Nasal cavity respiratory epithelium epithelial cell of viscerocranial mucosa (primary cell): ENCODE results near the gene MPP2. TPM values are rescaled to one million over a fixed set of nuclear protein-coding genes. Genes with fewer than 3 reads are reported as not detected.

ENCODE experiments used
- total RNA-seq: library from RNA; depleted of rRNA; stranded (reverse); fragments of >200 nt; gene quantifications from 2 replicates; pipeline ENCODE4 v1.2.3, GENCODE V29; 2014

The MPP2 gene, protein sequence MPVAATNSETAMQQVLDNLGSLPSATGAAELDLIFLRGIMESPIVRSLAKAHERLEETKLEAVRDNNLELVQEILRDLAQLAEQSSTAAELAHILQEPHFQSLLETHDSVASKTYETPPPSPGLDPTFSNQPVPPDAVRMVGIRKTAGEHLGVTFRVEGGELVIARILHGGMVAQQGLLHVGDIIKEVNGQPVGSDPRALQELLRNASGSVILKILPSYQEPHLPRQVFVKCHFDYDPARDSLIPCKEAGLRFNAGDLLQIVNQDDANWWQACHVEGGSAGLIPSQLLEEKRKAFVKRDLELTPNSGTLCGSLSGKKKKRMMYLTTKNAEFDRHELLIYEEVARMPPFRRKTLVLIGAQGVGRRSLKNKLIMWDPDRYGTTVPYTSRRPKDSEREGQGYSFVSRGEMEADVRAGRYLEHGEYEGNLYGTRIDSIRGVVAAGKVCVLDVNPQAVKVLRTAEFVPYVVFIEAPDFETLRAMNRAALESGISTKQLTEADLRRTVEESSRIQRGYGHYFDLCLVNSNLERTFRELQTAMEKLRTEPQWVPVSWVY
- 0.28 TPM in 1 of 2 replicates, not detected in the other for total RNA-seq

DNA sequence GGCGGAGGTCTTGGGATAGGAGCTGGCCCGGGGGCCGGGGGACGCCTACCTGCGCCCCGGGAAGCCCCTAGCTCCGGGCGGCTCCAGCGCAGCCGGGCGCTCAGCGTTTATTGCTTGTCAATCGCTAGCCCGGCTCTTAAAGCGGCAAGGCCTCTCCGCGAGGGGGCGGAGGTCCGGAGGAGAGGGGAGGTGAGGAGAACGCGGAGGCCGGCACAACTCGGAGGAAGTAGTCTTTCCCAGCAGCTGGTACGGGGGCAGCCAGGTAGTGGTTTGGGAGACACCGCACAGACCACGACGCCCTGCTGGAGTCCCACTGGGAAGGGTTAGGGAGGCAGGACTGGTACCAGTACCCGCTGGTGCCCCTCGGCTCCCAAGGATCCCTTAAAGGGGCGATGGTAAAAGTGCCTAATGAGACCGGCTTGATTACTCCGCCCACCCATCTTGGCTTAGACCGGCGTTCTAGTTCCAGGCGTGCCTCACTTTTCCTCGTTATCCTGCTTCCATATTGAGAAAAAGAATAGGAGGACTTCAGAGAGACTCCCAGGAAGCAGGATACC lies at the start of gene MPP2:
Gene MPP2, minus strand, starts transcription at position 112 of the 557 bp plus-strand sequence. CDS start 3,076 bp downstream, outside the sequence.

DNA sequence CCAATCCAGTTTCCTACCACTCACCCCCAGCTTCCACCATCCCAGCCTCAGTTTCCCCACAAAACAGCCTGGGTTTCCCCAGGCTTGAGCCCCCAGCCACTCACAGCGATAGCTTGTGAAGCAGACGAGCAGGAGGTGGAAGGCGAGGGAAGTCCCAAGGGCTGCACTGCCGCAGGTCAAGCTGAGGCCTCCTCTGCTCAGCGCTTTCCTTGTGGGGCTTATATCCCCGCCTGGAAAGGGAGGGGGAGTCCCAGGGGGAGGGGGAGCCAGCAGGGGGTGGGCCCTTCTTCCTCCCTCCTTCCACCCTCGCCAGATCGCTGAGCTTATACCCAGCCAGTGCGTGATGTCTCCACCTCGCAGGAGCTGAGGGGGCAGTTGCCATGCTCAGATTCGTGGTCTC lies 46.4 kb upstream of the MPP2 start, which contains the start of gene PYY:
Gene PYY, minus strand, starts transcription at position 195 of the 400 bp plus-strand sequence. CDS start 457 bp downstream, outside the sequence.

DNA sequence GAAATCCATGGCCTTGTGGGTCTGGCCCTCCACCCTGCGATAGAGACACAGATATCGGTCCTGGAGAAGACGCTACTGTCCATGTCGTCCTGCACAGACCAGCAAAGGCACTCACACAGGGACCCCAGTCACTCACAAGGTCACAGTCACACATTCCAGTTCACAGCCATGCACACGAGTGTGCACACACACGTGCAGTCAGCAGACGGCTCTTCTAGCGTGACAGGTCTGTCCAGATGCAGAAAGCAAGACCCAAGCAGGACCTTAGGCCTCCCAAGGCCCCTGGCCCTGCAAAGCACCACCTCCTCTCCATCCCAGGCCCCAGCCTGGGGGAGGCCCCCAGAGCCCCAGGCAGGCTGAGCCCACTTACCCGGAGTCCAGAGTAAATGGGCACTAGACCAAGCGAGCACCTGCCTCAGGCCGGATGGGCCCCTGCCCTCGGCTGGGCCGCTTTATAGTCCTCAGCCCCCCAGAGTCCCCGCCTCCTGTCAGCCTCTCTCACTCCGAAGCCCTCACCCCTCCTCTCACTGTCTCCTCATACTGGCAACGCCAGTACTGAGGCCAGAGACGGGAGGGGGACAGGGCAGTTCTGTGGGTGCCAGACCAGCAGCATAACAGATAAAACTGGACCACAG lies 34.8 kb upstream of the MPP2 start, which contains the start of gene PPY:
Gene PPY, minus strand, starts transcription at position 426 of the 635 bp plus-strand sequence. CDS start 822 bp downstream, outside the sequence.

DNA sequence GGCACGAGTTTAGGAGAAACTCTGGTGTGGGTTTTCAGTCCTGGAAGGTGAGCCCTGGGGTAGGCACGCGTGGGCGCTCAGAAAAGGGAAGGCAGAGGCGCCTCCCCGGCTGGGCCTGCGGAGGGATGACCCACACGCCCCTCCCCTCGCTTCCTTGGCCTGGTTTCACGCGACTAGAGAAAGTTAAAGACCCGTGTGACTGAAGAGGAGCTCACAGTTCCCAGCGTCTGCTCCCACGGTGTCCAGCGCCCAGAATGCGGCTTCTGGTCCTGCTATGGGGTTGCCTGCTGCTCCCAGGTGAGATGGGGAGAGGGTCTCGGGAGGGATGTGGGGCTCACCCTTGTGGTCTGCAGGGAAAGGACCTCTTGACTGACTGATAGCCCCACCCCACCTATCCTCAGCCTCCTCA lies 60.4 kb downstream of the MPP2 start, which contains the start of gene CD300LG:
Gene CD300LG, plus strand, starts transcription at position 214 of the 409 bp plus-strand sequence. Its CDS starts 41 bp downstream, at position 255.

DNA sequence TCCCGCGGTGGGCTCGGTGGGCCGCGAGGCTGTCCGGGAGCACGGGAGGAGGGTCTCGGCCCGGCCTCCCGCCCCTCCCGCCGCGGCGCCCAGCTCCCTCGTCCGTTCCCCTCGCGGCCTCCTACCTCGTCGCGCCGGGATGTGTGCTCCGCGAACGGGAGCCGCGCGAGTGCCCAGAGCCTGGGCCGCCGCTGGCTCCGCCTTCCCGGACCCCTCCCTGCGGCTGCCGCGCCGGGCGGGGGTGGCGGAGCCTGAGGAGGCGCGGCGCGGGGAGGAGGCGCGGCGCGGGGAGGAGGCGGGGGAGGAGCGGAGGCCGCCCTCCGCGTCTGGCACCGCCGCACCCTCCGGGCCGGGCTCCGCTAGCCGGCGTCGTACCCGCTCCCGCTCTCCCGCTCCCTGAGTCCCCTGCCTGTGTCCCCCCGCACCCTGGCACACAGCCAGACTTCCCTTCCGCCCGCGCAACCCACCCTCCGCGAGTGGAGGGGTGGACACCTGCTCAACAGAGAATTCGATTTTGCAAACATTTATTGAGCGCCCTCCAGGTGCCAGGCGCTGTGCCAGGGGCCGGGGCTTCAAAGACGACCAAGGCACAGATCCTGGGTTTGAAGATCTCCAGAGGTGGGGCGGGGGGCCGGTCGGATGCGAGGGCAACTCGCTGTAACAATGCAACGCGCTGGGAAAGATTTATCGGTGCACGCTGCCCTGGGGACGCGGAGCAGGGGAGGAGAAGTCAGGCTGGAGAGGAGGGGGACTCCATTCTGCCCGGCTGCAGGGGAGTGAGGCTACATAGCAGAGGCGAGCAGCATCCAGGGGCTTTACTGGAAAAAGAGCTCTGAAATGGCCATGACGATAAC lies 74.1 kb downstream of the MPP2 start, which contains the start of gene MPP3:
Gene MPP3, minus strand, starts transcription at position 171 of the 854 bp plus-strand sequence. CDS start 1,240 bp downstream, outside the sequence.

Other genes with a start within 250 kb of the MPP2 start
- gene MEOX1, start 245.6 kb downstream of the MPP2 start, total RNA-seq, result 0.34 TPM in 1 of 2 replicates, not detected in the other
- gene SOST, start 148.7 kb downstream of the MPP2 start, total RNA-seq, result not detected in 2 replicates
- gene DUSP3, start 128.6 kb downstream of the MPP2 start, total RNA-seq, result 42.0 and 63.9 TPM in 2 replicates
- gene CFAP97D1, start 127.1 kb downstream of the MPP2 start, total RNA-seq, result under 0.01 and 0.07 TPM in 2 replicates
- gene MPP3, start 74.4 kb downstream of the MPP2 start, total RNA-seq, result 5.8 and 10.0 TPM in 2 replicates
- gene CD300LG, start 60.4 kb downstream of the MPP2 start, total RNA-seq, result not detected in 2 replicates
- not detected in 2 replicates for gene PPY, start 34.9 kb upstream of the MPP2 start, total RNA-seq
- 0.68 TPM in 1 of 2 replicates, not detected in the other for gene PYY, start 46.4 kb upstream of the MPP2 start, total RNA-seq
- 11.8 and 19.5 TPM in 2 replicates for gene NAGS, start 97.1 kb upstream of the MPP2 start, total RNA-seq
- 39.7 and 63.2 TPM in 2 replicates for gene TMEM101, start 107.4 kb upstream of the MPP2 start, total RNA-seq
- gene LSM12, start 159.1 kb upstream of the MPP2 start, total RNA-seq, result 27.1 and 36.9 TPM in 2 replicates
- 6.8 and 11.0 TPM in 2 replicates for gene G6PC3, start 163.2 kb upstream of the MPP2 start, total RNA-seq
- 18.5 and 41.2 TPM in 2 replicates for gene HDAC5, start 216.1 kb upstream of the MPP2 start, total RNA-seq
- gene HROB, start 234.4 kb upstream of the MPP2 start, total RNA-seq, result 0.21 and 0.68 TPM in 2 replicates